ENCODE measurements around the gene MEF2C. TPM values are rescaled to one million over a fixed set of nuclear protein-coding genes. Genes with fewer than 3 reads are reported as not detected.
"Not testable (repeated sequence)": the region's sequence is repeated elsewhere in the genome, so short reads cannot be mapped to it uniquely, and the experiment has no call there.

MEF2C gene
- polyA plus RNA-seq (ENCODE audit: insufficient read depth in 1 of 5, insufficient read length in 5 of 5, low replicate concordance in 1 of 5), result 10 to 100 TPM; 68.8 to 99.9 (median 84.6) TPM
- long read RNA-seq, donor 1, transcript MEF2C-217 (10 exons, 3,446 nt), result major isoform, 6 of 11 reads
- long read RNA-seq, donor 1, partial matches to known transcripts, result 0 of 11 reads
- long read RNA-seq, donor 1, other reads (novel, unspliced or antisense), result 0 of 11 reads
- long read RNA-seq, donor 2, partial matches to known transcripts, result 0 of 5 reads
- long read RNA-seq, donor 2, other reads (novel, unspliced or antisense), result 0 of 5 reads
- long read RNA-seq, donor 3, partial matches to known transcripts, result 0 of 2 reads
- long read RNA-seq, donor 3, other reads (novel, unspliced or antisense), result 0 of 2 reads
- long read RNA-seq, donor 4, partial matches to known transcripts, result 0 of 9 reads
- long read RNA-seq, donor 4, other reads (novel, unspliced or antisense), result 0 of 9 reads
- long read RNA-seq, donor 5, transcript MEF2C-233 (1 exons, 421 nt), result major isoform, 5 of 14 reads
- long read RNA-seq, donor 5, partial matches to known transcripts, result 0 of 14 reads
- long read RNA-seq, donor 5, other reads (novel, unspliced or antisense), result 0 of 14 reads
- long read RNA-seq, donor 6, transcript MEF2C-217 (10 exons, 3,446 nt), result minor isoform, 5 of 16 reads
- long read RNA-seq, donor 6, transcript MEF2C-233 (1 exons, 421 nt), result major isoform, 6 of 16 reads
- long read RNA-seq, donor 6, partial matches to known transcripts, result 0 of 16 reads
- long read RNA-seq, donor 6, other reads (novel, unspliced or antisense), result 0 of 16 reads
- long read RNA-seq, donor 7, partial matches to known transcripts, result 0 of 10 reads
- long read RNA-seq, donor 7, other reads (novel, unspliced or antisense), result 0 of 10 reads
- long read RNA-seq, donor 8, partial matches to known transcripts, result 0 of 1 reads
- long read RNA-seq, donor 8, other reads (novel, unspliced or antisense), result 0 of 1 reads

- peak; percentile 87 to 90 for DNase-seq
Measured at GRCh38 chr5:88883059-88883835, at the start of gene MEF2C. MEF2C (minus strand) TSS chr5:88883184; CDS start chr5:88823788, 59,396 bp downstream.

GRCh38 chr5:88932541-88932940 is 49.6 kb upstream of the MEF2C start:
- no peak for DNase-seq

- DNase-seq, result no peak
Measured at GRCh38 chr5:88930335-88930734, 47.4 kb upstream of the MEF2C start.

- no peak for DNase-seq
Measured at GRCh38 chr5:88929385-88929784, 46.4 kb upstream of the MEF2C start.

DNA sequence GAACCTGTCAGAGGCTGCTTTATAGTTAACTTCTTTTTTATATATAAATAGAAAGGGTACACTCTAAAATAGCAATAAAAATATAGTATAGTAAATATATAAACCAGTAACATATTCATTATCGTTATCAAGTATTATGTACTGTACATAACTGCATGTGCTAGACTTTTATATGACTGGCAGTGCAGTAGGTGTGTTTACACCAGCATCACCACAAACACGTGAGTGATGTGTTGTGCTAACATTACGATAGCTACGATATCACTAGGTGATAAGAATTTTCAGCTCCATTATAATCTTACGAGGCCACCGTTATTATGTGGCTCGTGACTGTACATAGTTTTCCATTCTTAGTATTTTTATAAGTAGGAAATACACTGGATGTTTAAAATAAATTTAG is 43.8 kb upstream of the MEF2C start:
- no peak for DNase-seq

DNA sequence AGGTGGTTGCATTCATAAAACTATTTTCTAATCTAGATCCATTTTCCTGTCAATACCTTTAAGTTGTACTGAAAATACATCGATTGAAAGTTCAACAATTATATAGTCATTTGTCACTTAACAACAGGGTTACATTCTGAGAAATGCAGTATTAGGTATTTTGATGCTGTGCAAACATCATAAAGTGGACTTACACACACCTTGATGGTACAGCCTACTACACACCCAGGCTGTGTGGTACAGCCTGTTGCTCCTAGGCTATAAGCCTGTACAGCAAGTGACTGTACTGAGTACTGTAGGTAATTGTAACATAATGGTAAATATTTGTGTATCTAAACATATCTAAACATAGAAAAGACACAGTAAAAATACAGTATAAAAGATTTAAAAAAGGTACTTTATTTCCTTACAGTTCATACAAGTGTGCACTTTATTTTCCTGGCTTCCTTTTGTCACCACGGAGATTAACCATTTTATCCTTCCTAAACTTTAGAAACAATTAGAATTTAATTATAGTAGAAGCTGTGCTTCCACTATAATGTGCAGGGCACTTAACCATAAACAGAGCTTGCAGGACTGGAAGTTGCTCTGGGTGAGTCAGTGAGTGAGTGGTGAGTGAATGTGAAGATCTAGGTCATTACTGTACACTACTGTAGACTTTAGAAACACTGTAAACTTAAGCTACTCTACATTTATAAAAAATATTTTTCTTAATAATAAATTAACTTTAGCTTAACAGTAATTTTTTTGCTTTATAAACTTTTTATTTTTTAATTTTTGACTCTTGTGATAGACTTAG is 42.9 kb upstream of the MEF2C start:
- DNase-seq, result no peak

- DNase-seq, result no peak
Measured at GRCh38 chr5:88924330-88924657, 41.3 kb upstream of the MEF2C start.

DNA sequence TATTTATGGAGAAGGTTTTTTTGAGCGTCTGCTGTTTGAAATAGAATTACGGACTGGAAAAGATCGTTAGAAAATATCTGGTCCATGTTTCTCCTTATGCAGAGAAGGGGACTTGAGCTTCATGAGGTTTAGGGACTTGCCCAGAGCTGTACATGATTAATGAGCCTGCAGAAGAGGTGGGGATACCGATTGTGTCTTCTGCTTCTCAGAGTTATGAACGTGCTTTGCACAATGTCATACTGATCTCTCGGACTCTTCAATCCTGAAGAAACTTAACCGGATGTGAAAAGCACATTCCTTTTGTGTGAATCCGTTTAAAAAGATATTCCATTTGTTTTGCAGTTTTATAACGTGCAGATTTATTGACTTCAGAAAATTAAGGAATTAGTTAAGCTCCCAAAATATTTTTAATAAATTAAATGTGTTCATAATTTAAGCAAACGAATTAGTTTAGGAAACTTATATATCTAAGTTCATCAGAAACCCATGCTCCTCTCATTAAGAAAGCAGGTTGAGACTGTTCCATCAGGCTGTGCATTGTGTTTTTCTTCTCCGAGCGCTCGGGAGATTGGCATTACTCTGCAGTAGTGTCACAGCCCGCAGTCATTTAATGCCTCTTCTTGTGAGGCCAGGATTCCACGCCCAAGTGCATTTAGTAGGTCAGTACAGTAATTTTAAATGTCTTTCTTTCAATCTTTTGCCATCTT is 40.8 kb upstream of the MEF2C start:
- no peak for DNase-seq

- not testable (repeated sequence) for DNase-seq
Measured at GRCh38 chr5:88912743-88913142, 29.8 kb upstream of the MEF2C start.

GRCh38 chr5:88911059-88911572 is 28.1 kb upstream of the MEF2C start:
- DNase-seq, result not testable (repeated sequence)

DNA sequence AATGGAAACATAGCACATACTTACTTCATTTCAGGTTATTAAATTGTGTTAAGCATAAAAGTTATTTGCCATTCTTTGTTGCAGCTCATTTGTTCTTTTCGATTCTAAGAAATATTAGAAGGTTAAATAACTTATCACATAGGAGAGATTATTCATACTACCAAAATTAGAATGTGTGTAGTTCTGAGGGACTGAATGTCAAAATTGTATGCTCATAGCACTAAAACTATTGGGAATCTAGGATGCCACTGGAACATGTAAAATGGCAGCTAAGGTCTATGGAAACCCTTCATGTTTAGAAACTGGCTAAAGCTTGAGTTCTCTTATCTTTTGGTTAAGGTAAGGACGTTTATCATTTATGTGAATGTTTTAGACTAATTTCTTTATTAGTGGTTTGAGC is 21.5 kb upstream of the MEF2C start:
- not testable (repeated sequence) for DNase-seq

- not testable (repeated sequence) for DNase-seq
Measured at GRCh38 chr5:88903966-88904365, 21.0 kb upstream of the MEF2C start.

GRCh38 chr5:88901077-88901476 is 18.1 kb upstream of the MEF2C start:
- DNase-seq, result not testable (repeated sequence)

DNA sequence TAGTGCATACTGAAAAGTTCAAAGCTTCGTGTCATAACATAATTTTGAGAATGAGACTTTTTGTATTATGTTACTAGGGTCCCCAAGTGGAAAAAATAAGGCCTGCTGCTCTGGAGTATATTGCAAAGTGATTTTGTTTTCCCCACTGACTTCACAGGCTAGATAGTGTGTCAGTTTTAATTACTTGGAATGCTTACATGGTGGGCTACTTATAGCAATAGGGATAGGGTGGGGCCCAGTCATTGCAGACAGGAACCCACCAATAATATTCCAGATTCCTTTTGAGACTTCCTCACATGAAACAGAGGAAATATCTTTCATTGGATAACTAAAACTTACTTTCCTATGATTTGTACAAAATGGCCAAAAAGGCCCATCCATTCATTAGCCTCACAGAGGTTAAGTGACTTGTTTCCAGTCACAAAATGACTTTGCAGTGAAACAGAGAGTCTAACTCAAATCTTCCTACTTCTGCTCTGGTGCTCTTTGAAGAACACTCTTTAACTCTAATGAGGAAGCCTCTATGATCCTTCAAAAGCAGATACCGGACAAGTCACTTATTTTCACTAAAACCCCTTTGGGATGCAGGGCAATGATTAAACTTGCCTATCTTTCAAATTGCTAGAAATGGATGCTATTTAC is 16.2 kb upstream of the MEF2C start:
- no peak for DNase-seq

- DNase-seq, result no peak
Measured at GRCh38 chr5:88897748-88898147, 14.8 kb upstream of the MEF2C start.

DNA sequence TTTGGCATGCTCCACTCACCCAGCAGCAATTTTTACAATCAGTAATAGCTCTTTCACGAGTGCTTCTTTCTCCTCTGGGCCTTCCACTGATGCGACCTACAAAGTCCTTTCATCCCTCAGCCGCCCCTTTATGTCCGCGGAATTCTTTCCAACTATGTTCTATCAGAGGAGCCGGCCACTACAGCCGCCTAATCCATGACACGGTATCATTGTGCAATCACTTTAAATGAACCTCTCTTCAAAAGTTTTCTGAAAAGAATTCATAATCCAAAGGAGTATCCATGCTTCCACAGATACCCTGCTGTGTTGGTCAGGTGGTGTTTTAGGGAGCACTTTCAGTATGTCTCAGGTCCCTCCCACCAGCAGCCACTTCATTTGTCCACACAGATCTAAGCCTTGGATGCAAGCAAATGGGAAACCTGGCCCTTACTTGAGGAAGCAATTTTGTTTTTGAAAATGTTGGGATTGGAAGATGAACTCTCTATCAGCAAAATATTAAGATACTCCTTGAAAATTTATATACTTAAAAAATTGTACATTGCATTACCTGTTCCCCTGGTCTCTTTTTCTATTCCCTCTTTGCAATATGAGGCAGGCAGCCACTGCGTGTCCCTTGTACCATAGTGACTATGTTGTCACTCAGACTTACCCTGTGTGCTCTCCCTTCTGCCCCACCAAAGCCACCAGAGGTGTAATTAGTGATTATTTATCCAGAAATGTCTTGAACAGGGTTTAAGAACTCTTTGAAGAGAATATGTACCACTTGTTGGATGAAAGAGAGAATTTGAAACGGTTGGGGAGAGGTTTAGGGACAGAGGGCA is 12.9 kb upstream of the MEF2C start:
- DNase-seq, result no peak

DNA sequence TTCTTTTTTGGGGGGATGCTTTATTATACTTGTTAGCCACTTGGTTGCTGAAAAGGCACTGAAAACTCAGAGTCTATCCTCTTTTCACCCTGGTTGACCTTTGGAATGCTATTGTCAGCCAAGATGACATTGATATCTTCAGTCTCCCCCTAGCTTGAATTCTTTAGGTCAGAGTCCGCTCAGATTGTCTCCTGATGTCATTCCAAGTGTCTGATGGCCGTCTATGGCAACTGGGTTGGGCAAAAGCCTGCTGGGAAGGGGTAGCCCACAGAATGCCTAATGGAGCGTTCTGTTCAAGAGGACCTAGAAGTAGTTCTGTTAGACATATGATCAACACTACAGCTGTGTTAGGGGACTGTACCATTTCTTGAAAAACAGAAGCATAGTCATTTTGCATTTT is 9.7 kb upstream of the MEF2C start:
- no peak for DNase-seq

DNA sequence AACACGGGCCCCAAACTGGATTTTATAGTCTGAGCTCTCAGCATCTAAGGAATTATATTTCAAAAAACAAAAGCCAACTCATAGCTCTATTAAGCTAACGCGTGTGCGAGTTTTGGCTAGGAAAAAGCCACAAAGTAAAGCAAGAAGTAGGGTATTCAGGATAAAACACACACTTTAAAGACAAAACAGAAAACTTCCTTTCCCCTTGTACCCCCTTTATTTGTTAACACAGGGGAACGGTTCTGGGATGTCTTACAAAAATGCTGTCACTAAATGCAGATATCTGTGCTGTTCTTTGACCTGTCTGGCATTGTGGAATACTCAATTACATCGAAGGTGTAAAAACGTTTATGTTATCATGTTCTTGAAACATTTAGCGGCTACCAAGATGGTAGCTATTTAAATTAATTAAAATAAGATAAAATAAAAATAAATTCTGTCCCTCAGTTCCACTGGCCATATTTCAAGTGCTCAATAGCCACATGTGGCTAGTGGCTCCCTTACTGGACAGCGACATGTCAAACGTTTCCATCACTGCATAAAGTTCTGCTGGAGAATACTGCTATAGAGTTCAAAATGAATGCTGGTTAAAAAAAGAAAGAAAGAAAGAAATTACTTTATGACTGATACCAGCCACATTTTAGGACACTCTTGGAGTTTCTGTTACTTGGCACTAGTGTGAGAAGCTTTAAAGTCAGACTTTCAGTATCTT is 7.2 kb upstream of the MEF2C start:
- no peak for DNase-seq
